Stimulated activated CD8-positive, alpha-beta memory T cell treated with anti-CD3 and anti-CD28 coated beads, Interleukin-4, amount 100 ng/mL, for 4 hours (primary cell): ENCODE measurements around the gene IGF2BP2.

ENCODE experiments used
- DNase-seq, 2 donors: peaks; one replicate each; pipeline ENCODE4 v3.0.0-alpha.2; 2020; ENCODE audit warnings: low read depth in 2 of 2, low spot score in 1 of 2

IGF2BP2 gene

DNA sequence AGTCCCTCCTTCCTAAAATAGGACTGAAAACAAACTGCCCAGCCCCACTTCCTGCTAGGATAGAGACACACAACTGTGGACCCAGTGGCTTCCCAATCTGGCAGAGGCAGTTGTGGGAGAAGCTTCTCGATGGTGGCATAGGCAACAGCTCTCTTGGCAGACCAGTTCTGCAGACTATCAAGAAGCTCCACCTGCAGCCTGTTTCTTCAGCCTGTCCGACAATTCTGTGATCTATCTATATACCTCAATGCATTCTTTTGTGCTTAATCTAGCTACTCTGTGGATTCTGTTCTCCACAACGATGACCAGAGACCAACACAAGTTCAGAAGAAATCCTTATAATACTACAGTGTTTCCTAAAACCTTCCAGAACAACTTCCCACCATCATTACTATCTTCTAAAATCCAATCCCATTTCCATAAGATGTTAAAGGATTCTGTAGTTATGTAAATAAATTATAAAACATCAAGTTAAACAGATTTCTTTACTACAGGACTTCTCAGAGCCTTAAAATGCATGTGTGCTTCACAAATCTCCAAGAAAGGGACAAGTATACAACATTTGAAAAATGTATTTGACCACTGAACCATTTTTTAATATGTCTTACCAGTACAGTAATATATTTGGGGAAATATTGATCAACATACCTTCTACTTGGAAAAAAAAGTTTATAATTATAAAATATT lies 57.7 kb downstream of the IGF2BP2 start:
- no peak for DNase-seq

DNA sequence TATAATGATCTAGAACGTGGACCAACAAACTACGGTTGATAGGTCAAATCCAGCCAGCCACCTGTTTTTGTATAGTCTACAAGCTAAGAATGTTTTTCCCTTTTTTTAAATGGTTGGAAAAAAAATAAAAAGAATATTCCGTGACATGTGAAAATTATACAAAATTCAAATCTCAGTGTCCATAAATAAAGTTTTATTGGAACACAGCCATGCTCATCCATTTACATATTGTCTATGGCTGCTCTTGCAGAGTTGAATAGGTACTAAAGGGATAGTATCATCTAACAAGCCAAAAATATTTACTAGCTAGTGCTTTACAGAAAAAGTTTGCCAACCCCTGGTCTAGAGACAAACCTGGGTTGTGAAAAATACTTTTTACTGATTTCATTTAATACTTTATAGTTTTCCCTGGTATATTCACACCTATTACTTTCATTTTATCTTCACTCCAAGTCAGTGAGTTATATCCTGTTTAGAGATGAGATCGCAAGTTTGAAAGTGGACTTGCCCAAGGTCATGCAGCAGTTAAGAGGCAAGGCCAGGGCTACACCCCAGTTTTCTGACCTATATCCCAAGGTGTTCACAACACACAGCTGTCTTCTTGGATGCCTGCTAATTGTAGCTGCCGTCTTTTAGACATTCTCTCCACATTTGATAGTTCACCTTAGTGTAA lies 58.4 kb downstream of the IGF2BP2 start:
- DNase-seq: no peak

DNA sequence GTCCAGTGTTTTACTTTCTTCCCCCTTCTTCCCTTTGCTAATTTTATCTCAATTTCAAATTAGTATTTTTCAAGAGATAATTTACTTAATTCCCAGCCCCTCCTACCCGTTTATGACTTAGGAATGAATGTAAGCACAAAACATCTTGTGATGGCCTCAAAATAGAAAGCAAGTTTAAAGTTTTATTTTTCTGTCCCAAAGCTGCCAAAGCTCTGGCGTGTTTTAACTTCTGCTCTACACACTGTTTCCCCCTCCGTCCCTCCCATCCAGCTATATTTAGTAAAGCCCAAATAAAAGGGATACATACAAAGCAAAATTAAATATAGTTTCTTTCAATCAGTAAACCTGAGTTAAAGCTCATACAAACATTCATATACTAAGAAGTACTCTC lies 59.9 kb downstream of the IGF2BP2 start:
- no peak for DNase-seq

DNA sequence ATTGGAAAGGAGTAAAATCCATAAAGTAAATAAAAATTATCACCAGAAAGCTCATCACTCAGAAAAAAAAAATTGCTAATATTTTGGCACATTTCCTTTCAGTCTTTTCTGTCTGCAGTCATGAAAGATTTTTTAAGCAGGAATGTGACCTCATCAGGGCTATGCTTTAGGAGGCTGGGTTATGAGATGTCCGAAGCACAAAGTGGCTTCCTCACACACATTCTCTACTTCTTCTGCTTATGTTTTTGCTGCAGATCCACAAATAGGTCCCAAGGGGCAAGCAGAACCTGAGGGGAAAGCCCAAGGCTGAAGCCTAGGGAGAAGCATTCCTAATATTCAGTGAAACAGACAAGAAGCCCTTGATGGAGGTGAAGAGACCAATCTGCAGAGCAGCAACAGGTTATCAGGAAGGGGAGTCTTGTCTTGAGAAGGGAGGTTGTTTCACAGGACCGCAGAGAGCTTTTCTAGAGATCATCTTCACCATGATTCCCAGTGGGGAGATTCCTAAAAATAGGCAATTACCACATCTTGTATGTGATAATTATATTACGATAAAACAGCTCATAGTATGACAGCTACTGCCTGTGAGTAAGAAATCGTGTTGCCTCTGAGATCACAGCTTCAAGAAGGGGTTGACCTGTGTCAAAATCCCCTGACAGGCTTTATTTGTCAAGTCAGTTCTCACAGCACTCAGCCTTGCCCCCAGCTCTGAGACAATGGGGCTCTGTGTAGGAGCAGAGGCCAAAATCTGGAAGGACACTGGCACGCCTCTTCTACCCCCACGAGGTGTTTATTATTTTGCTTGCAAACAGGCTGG lies 60.5 kb downstream of the IGF2BP2 start:
- no peak for DNase-seq

DNA sequence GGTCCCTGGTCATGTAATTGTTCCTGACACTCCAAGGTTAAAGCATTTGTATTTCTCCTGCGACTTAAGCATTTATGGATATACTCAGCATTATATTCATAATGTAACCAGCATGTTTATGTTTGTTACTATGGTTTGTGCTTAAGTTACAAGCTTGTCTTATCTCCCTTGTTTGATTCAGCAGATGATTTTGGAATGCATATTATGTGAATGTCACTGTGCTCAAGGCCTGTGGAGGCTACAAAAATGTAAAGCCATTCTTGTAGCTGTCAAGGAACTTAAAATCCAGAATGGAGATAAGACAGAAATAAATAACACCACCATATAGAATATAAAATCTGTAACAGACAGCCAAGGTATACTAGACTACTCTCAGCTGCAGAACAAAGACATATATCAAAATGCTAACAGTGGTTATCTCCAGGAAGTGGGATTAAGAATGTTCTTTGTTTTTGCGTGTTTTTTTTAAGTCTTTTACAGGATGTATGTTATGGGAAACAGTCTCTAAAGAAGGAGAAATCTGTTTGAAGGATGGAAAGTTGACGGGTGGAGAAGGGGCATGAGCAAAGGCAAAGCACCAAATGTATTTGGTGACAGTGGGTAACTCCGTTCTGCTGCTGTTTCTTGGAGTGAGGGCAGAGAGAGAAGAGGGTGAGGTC lies 61.4 kb downstream of the IGF2BP2 start:
- DNase-seq: no peak

DNA sequence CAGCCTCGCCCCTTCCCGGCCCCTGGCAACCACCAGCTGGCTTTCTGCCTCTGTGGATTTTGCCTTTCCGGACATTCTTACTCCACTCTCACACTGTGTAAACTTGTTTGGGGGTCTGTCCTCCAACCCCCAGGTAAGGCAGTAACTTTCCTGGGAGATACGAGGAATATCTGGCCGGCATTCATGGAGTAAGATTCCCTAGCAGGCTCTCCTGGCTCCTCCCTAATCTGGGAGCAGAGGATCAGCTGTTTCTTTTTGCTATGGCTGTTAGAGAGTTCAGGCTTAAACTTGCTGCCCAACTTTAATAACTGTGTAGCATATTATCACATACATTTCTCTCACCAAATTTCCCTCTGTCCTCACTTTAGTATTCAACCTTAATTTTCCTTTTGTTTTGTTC lies 64.3 kb downstream of the IGF2BP2 start:
- no peak for DNase-seq

DNA sequence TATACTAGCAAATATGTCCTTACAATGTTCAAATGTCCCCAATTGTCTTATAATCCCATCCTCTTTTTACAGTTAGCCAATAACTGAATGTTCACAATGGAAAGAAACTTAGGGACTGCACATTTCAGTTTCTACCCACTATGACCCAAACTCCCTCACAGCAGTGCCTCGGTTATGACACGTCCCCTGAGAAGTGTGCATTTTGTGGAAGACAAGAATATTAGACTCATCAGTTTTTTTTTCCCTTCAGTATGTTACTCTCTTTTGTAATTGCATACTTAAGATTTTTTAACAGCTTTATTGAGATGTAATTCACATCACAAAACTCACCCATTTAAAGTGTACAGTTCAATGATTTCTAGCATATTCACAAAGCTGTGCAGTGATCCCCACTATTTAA lies 64.8 kb downstream of the IGF2BP2 start:
- DNase-seq: no peak

DNA sequence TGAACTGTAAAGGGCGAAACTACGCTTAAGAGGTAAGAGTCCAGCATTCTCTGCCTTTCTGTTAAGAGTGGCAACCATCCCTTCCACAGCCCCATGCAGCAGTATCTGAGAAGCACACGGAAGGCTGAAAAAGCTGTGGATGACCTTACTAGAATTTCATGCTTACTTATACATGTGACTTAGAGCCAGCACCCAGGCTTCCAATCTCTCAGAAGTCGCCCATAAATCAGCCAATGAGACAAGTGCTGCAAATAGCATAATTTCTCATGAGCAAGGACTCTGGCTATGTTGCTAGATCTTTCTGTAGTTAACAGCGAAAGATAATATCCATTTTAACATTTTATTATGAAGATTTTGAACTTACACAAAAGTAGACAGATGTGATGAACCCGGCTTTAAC lies 65.3 kb downstream of the IGF2BP2 start:
- no peak for DNase-seq

DNA sequence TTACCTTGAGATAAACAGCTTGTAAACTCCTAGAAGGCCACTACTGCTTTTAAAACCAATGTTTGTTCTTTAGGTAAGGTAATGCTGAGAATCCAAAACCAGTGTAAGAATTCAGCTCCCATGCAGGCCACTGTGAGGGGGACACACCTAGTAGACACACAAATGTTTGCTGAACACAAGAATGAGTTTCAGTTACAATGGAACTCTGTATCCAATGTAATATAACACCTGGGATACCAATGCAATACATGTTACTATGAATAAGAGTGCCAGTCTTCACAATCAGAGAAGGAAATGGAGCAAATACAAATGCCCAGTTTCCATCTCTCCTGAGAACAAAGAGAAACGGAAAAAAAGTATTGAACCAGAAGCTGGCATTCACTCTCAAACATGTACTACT lies 65.9 kb downstream of the IGF2BP2 start:
- no peak for DNase-seq

DNA sequence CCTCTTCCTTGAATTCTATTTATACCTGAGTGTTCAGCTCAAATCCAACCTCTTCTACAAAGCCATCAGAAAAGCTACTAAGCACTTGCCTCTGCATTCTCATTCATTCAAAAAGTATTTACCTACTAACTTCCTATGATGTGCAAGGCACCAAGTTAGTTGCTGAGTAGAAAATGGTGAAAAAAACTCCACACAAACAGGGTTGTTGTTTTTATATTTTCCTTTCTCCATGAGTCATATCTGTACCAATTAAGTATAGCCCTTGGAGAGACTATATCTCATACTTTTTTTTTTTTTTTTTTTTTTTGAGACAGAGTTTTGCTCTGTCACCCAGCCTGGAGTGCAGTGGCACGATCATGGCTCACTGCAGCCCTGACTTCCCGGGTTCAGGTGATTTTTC lies 67.7 kb downstream of the IGF2BP2 start:
- DNase-seq: no peak

DNA sequence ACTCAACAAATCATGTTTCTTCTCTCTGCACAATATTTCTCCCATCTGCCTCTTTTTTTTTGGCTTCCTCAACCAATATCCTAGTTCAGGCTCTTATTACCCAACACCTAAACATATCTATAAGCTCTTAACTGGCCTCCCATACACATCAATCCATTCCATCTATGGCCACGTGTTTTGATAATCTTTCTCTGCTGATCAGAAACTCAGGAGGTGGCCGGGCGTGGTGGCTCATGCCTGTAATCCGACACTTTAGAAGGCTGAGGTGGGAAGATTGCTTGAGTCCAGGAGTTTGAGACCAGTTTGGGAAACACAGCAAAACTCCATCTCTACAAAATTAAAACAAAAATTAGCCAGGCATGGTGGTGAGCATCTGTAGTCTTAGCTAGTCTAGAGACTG lies 68.4 kb downstream of the IGF2BP2 start:
- DNase-seq: no peak

DNA sequence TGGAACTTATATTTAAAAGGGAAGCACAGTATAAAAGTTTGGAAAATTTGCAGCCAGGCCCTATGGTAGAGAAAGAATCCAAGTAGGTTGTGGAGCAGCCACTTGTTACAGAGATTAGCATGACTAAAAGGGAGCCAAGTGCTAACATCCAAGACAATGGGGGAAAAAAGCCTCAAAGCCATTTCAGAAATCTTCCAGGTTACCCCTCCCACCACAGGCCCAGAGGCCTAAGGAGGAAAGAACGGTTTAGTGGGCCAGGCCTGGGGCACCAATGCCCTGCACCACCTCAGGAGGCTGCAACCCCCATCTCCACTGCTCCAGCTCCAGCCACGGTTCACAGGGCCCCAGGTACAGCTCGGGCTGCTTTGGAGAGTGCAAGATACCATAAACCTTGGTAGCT lies 69.9 kb downstream of the IGF2BP2 start:
- DNase-seq: no peak

DNA sequence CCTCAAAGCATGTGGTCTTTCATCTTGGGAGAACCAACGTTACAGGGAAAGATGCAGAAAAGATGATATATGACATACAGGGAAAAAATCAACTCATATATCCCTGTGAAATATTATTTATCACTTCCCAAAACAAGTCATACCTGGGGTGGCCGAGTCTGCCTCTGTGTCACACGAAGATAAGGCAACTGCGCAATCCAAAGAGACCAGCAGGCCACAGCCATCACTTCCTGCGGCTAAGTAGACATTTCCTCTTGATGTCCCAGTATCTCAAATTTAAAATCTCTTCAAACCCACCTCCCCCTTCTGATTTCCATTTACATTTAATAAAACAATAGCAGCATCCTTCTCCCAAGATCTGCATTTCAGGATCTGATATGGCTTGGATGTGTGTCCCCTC lies 71.5 kb downstream of the IGF2BP2 start:
- DNase-seq: no peak

DNA sequence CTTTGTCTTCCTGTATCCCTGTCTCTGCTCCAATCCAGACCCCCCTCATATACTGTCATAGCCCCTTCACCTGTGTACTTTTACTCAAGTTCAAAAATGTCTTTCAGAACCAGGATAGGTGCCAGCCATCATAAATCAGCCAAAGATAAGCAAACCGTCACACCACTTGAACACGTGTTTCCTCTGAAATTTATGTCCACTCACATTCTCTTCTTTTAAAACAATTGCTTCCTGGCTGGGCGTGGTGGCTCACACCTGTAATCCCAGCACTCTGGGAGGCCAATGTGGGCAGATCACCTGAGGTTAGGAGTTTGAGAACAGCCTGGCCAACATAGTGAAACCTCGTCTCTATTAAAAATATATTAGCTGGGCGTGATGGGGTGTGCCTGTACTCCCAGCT lies 74.1 kb downstream of the IGF2BP2 start:
- DNase-seq: no peak

DNA sequence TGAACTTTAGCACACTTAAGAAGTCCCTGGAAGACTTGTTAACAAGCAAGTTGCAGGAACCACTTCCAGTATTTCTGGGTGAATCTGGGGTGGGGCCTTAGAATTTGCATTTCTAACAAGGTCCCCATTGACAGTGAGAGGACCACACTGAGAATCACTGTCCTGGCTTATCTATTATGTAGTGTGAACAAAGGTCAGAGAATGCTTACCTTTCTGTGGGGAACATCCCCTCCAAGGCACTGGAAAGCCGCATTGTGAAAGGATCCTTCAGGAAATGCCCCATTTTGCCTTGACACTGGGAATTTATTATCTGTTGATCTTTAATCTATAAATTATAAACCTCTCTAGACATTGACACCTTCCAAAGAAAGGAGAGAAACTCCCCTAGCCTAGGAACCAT lies 74.8 kb downstream of the IGF2BP2 start:
- no peak for DNase-seq

DNA sequence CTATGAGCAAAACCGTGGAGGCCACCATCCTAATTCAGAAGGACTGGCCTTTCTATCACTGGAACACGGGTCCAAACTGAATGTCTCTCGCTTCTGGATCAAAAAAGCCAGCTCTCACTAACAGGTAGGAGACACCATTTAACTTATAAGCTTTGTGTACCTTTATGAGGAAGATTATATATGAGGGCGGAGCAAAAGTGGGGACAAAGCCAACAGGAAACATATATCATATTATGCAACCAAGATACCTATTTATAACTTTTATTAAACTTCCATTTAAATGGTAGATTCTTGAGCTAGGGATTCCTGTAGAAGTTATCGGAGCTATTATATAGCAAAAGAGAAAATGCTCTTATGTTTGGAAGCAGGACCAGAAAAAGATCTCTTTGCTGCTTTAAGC lies 78.4 kb downstream of the IGF2BP2 start:
- no peak for DNase-seq

DNA sequence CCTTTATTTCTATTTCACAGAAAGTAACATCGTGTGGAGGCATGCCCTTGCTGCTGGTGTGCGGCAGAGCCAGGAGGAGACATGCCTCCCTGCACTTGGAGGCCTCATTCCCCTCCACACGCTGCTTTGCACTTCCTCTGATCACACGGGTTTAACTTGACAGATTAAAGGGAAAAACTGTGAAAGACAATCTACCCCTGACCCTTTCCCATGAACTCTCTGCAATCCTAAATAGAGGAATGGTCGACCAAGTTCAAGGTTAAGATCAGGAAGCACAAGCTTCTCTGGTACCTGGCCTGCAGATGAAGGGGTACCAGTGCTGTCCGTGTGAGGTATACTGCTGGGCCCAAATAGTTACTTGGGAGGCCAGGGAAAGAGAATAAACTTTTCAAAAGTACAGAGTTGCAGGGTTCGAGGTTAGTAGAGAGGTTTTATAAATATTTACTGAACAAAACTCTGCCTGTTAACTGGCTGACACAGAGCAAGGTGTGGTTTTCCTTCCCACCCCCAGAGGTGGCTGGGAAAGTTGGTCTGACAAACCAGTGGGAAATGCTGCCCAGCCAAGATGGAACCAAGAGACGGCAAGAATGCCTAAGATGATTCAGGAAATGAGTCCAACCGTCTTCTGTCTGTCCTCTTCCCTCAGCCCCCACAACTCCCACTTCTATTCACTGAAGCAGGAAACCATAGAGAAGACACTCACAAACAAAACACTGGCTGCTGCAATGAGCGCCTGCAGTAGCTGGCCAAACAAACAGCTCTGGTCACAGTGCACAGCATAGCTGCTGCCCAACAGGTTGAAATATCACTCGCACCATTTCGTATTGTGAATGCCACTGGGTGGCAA lies 79.6 kb downstream of the IGF2BP2 start:
- DNase-seq: no peak

DNA sequence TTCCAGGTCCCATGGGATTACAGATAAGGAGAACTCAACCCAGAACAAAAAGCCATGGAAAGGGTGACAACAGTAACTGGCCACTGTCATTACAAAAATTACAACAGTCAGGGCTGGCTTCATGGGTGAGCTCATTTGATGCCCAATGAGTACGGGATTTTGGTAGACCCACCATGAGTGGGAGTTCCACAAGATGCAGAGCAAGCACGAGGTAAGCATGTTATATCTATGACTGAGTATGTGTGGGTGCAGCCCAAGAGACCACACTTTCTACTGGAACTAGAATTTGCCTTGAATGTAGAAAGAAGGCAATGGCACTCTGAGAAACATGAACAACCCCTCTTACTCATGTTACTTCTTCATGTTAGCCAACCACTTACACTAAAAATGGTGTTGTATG lies 83.3 kb downstream of the IGF2BP2 start:
- no peak for DNase-seq

DNA sequence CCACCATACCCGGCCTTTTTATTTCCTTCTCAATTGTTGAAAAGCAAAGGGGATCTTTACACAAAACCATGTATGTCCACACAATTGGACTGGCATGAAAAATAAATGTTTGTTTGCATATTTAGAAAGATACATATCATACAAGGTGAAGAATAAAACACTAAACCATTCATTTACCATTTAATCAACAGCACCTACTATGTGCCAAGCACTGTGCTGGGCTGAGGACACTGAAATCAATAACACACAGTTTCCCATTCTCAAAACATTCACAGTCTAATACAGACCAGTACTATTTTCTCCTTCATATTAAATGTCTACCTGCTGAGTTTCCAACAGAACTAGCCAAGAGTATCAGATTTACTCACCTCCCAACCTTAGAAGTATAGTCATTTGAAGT lies 84.7 kb downstream of the IGF2BP2 start:
- no peak for DNase-seq

DNA sequence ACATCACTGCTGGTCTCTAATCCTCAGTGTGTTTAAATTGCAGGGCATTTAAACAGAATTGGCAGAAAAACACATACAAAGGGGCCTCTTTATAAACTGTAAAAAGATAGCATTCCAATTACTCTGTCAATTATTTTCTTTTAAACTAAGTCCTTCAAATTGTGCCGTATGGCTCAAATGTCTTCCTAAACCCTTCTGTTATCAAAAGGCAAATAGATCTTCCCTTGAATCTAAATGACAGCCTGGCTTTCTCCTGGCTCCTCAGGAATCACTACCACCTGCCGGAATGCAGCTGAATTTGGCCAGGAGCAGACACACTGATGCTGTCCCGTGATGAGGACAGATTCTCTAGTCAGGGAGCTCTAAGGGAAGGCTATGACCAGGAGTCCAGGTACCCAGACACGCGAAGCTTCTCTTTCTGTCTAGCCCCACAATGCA lies 85.6 kb downstream of the IGF2BP2 start:
- DNase-seq: no peak
